NCI-H748 (cell line): ENCODE measurements around the gene CST3.
"Not testable (repeated sequence)": the region's sequence is repeated elsewhere in the genome, so short reads cannot be mapped to it uniquely, and the experiment has no call there.

Source experiments
- DNase-seq: peaks from one replicate; lab custom pipeline; 2025; ENCODE audit not compliant: unreplicated experiment; lab: John Stamatoyannopoulos, UW

Gene CST3

GRCh38 chr20:23662276-23662870 is 24.6 kb upstream of the CST3 start:
- DNase-seq = no peak

- no peak for DNase-seq
Observed at GRCh38 chr20:23661002-23661429, 23.3 kb upstream of the CST3 start.

GRCh38 chr20:23659989-23660837 is 22.5 kb upstream of the CST3 start:
- DNase-seq = no peak

- not testable (repeated sequence) for DNase-seq
Observed at GRCh38 chr20:23659610-23659988, 21.8 kb upstream of the CST3 start.

- DNase-seq = no peak
Observed at GRCh38 chr20:23658989-23659609, 21.3 kb upstream of the CST3 start.

GRCh38 chr20:23658336-23658735 is 20.6 kb upstream of the CST3 start:
- no peak for DNase-seq

GRCh38 chr20:23657202-23657601 is 19.4 kb upstream of the CST3 start:
- DNase-seq = no peak

- no peak for DNase-seq
Observed at GRCh38 chr20:23656372-23656771, 18.6 kb upstream of the CST3 start.

GRCh38 chr20:23655491-23656211 is 17.9 kb upstream of the CST3 start:
- no peak for DNase-seq

GRCh38 chr20:23654717-23655116 is 17.0 kb upstream of the CST3 start:
- no peak for DNase-seq

GRCh38 chr20:23654000-23654399 is 16.2 kb upstream of the CST3 start:
- DNase-seq = no peak

GRCh38 chr20:23653400-23653938 is 15.7 kb upstream of the CST3 start:
- no peak for DNase-seq

GRCh38 chr20:23652926-23653325 is 15.2 kb upstream of the CST3 start:
- no peak for DNase-seq

- DNase-seq = no peak
Observed at GRCh38 chr20:23652371-23652770, 14.6 kb upstream of the CST3 start.

- no peak for DNase-seq
Observed at GRCh38 chr20:23651117-23651516, 13.4 kb upstream of the CST3 start.

- DNase-seq = no peak
Observed at GRCh38 chr20:23649830-23650417, 12.2 kb upstream of the CST3 start.

- DNase-seq = no peak
Observed at GRCh38 chr20:23649242-23649641, 11.5 kb upstream of the CST3 start.

GRCh38 chr20:23647346-23647745 is 9.6 kb upstream of the CST3 start:
- DNase-seq = no peak

- no peak for DNase-seq
Observed at GRCh38 chr20:23646106-23646873, 8.5 kb upstream of the CST3 start.

GRCh38 chr20:23645575-23645974 is 7.8 kb upstream of the CST3 start:
- DNase-seq = no peak
